ENCODE measurements around the gene MAP4K4. TPM values are rescaled to one million over a fixed set of nuclear protein-coding genes. Genes with fewer than 3 reads are reported as not detected.
"Not testable (repeated sequence)": the region's sequence is repeated elsewhere in the genome, so short reads cannot be mapped to it uniquely, and the experiment has no call there.

The MAP4K4 gene
- total RNA-seq, 1 donor from 2014 or later = 54.5 TPM

DNA sequence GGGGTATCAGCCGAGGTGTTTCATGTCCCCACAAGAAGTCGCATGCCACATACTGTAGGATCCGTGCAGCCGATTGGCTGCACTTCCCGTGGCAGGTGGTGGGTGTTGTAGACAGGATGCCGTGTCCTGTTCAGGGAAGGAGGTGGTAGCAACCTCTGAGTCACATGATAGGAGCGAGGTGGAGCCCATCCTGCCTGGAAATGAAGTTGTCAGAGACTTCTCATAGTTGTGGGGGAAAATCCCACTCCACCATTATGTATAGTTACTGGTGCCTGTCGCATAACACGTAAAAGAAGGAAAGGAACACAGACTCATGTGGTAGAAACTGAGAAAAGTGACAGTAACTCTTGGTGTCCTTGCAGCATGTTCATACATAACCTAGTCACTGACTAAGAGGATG, 202.9 kb downstream of the MAP4K4 start:
- Mint-ChIP-seq H3K4me1 (ENCODE audit: low read depth) (peaks cover 11% of the 10 kb centered on the region), H3K36me3 (ENCODE audit: low read depth) (peaks cover 13% of the 10 kb centered on the region), H3K27me3 (ENCODE audit: insufficient read depth) (no peaks in the 10 kb centered on the region), H3K4me3 (peak overlapping the region; percentile 40), H3K9me3 (peaks cover 34% of the 10 kb centered on the region), H3K27ac (no peak overlapping the region)
- DNase-seq (ENCODE audit: low spot score) = peak; percentile 9
- intact Hi-C loops (cut with micrococcal nuclease) = loop anchor here (1.0 to 5.0 kb wide), 4 partner anchors 16 to 99 kb away; no protein-coding TSS in a partner anchor

DNA sequence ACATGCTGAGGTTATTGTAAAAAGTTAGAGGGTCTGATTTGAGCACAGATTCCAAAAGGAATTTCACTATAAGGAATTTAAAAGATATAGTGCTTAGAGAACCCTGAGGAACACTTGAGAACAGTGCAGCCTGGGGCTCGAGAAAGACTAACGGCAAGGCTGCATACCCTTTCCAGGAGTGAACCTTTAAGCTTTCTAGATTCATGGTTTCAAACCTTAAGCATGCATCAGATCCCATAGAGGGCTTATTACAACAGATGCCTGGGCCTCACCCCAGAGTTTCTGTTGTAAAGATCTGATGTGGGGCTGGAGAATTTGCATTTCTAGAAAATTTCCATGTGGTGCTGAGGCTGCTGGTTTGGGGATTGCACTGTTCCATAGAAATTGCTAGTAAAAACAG, 203.7 kb downstream of the MAP4K4 start:
- intact Hi-C loops (cut with micrococcal nuclease) = loop anchor here (2.0 to 5.0 kb wide), 2 partner anchors 16 to 46 kb away; no protein-coding TSS in a partner anchor
- peaks cover 12% of the 10 kb centered on the region for H3K36me3 Mint-ChIP-seq (ENCODE audit: low read depth)
- H3K4me3 Mint-ChIP-seq = no peak overlapping the region
- H3K27me3 Mint-ChIP-seq (ENCODE audit: insufficient read depth) = no peaks in the 10 kb centered on the region
- no peak for DNase-seq (ENCODE audit: low spot score)
- peaks cover 11% of the 10 kb centered on the region for H3K4me1 Mint-ChIP-seq (ENCODE audit: low read depth)
- peaks cover 43% of the 10 kb centered on the region for H3K9me3 Mint-ChIP-seq
- no peak overlapping the region for H3K27ac Mint-ChIP-seq

DNA sequence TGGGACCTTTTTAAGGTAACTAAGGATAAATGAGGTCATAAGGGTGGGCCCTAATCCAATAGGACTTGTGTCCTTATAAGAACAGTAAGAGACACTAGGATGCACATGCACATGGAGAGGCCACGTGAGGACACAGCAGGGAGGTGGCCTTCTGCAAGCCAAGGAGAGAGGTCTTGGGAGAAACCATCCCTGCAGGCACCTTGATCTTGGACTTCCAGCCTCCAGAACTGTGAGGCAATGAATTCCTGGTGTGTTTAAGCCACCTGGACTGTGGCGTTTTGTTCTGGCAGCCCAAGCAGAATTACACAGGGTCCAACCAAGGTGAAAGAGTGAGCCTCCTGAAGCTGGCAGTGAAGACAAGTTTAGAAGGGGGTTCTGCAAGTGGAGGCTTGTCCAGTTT, 204.7 kb downstream of the MAP4K4 start:
- Mint-ChIP-seq H3K36me3 (ENCODE audit: low read depth) (peaks cover 9% of the 10 kb centered on the region), H3K27ac (no peak overlapping the region), H3K9me3 (peaks cover 44% of the 10 kb centered on the region), H3K4me3 (no peak overlapping the region), H3K4me1 (ENCODE audit: low read depth) (peaks cover 11% of the 10 kb centered on the region), H3K27me3 (ENCODE audit: insufficient read depth) (no peaks in the 10 kb centered on the region)
- intact Hi-C loops (cut with micrococcal nuclease) = loop anchor here (5.0 kb wide), 1 partner anchor 45 kb away; no protein-coding TSS in a partner anchor
- no peak for DNase-seq (ENCODE audit: low spot score)

DNA sequence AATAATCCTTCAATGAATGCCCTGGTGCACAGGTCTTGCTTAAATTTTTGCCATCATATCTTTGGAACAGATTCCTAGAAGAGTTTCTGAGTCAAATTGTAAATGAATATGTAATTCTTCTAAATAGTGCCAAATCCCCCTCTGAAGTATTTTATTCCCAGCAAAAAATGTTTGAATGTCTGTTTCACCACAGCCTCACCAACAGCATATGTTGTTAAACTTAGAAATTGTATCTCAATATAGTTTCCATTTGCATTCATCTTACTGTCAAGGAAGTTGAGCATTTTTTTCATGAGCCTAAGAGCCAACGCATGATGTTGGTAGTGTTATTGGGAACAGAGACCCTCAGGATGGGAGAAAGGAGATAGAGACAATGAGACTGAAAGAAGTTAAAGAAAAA, 207.4 kb downstream of the MAP4K4 start:
- no peak for DNase-seq (ENCODE audit: low spot score)
- Mint-ChIP-seq H3K27me3 (ENCODE audit: insufficient read depth) (no peaks in the 10 kb centered on the region), H3K36me3 (ENCODE audit: low read depth) (peaks cover 9% of the 10 kb centered on the region), H3K27ac (no peak overlapping the region), H3K9me3 (peaks cover 51% of the 10 kb centered on the region), H3K4me3 (no peak overlapping the region), H3K4me1 (ENCODE audit: low read depth) (peaks cover 8% of the 10 kb centered on the region)
- intact Hi-C loops (cut with micrococcal nuclease) = loop anchor here (5.0 kb wide), 1 partner anchor 42 kb away; no protein-coding TSS in a partner anchor

DNA sequence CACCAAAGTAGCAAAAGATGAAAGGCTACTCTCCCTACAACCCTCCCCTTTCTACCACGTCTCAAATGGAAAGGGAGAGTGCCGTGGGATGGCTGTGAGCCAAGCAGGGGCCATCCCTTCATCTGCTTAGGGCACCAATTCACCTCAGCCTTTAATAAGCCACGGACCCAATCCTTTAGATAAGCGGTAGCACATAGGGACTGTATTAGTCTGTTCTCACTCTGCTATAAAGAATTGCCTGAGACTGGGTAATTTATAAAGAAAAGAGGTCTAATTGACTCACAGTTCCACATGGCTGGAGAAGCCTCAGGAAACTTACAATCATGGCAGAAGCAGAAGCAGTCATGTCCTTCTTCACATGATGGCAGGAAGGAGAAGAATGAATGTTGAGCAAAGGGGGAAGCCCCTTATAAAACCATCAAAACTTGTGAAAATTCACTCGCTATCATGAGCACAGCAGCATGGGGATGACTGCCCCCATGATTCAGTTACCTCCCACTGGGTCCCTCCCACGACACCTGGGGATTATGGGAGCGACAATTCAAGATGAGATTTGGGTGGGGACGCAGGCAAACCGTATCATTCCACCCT, 208.3 kb downstream of the MAP4K4 start:
- no peak for DNase-seq (ENCODE audit: low spot score)
- H3K36me3 Mint-ChIP-seq (ENCODE audit: low read depth) = peaks cover 15% of the 10 kb centered on the region
- no peaks in the 10 kb centered on the region for H3K27me3 Mint-ChIP-seq (ENCODE audit: insufficient read depth)

DNA sequence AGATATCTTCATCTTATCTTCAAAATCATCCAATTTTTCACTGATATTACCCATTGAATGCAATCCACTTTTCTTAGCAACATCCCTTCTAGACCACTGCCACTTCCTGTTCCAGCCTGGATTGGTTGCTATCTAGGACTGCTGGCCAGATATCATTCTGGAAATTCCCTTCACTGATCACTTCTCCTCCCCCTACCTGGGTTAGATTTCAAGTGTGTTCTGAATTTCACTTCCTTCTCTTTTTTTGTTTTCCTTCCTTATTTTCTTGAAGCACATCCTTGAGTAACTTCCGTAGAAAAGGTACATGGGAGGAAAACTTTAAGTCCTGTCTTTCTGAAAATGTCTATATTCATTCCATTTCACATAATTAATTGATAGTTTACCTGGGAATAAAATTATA, 212.3 kb downstream of the MAP4K4 start:
- Mint-ChIP-seq H3K4me1 (ENCODE audit: low read depth) (no peaks in the 10 kb centered on the region), H3K9me3 (peaks cover 46% of the 10 kb centered on the region), H3K27me3 (ENCODE audit: insufficient read depth) (no peaks in the 10 kb centered on the region), H3K4me3 (no peak overlapping the region), H3K36me3 (ENCODE audit: low read depth) (peaks cover 9% of the 10 kb centered on the region), H3K27ac (no peak overlapping the region)
- intact Hi-C loops (cut with micrococcal nuclease) = no loop called here
- no peak for DNase-seq (ENCODE audit: low spot score)

More for the DNA sequence above, 208.3 kb downstream of the MAP4K4 start:
- Mint-ChIP-seq H3K4me1 (ENCODE audit: low read depth) (no peaks in the 10 kb centered on the region), H3K9me3 (peaks cover 55% of the 10 kb centered on the region), H3K4me3 (no peak overlapping the region), H3K27ac (no peak overlapping the region)
- intact Hi-C loops (cut with micrococcal nuclease) = no loop called here

DNA sequence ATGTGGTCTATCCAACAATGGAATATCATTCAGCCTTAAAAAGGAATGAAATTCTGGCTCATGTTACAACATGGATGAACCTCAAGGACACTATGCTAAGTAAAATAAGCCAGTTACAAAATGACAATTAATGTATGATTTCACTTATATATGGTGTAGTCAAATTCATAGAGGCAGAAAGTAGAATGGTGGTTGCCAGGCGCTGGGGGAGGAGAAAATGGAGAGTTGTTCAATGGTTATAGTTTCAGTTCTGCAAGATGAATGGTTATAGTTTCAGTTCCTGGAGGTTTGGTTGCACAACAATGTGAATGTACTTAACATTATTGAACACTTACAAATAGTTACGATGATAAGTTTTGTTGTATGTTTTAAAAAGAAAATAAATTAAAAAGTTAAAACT, 215.0 kb downstream of the MAP4K4 start:
- Mint-ChIP-seq H3K27ac (no peak overlapping the region), H3K4me1 (ENCODE audit: low read depth) (no peaks in the 10 kb centered on the region), H3K36me3 (ENCODE audit: low read depth) (peaks cover 6% of the 10 kb centered on the region), H3K27me3 (ENCODE audit: insufficient read depth) (no peaks in the 10 kb centered on the region), H3K9me3 (peaks cover 31% of the 10 kb centered on the region), H3K4me3 (no peak overlapping the region)
- intact Hi-C loops (cut with micrococcal nuclease) = no loop called here
- DNase-seq (ENCODE audit: low spot score) = no peak

DNA sequence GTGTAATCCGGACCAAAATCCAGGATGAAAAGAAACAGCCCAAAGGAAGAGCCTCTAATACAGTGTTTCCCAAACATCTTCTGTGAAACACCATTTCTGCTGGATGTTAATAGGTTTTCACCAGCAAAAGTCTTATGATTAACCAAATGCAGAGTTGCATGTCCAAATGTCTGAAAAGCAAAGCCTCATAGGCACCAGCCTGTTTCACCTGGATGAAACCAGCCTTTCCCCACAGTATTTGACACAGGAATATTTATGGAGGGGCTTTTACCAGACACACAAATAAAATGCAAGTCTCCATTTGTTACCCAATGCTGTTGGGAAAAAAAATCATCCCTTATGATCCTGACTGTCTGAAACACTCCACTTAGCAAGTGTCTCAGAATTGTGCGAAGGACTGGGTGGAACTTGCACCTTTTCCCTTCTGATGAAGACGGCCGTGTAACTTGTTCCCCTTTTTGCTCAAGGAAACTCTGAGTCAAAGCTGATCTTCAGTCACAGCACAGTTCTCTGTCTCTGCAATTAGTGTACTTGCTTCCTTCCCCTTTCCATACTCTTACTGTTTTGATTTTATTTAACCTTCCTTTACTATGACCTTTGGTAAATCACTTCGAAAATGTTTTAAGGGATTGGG, 223.9 kb downstream of the MAP4K4 start:
- no peak for DNase-seq (ENCODE audit: low spot score)
- H3K9me3 Mint-ChIP-seq = peaks cover 25% of the 10 kb centered on the region
- no peaks in the 10 kb centered on the region for H3K36me3 Mint-ChIP-seq (ENCODE audit: low read depth)
- intact Hi-C loops (cut with micrococcal nuclease) = no loop called here
- H3K27ac Mint-ChIP-seq = no peak overlapping the region
- H3K27me3 Mint-ChIP-seq (ENCODE audit: insufficient read depth) = no peaks in the 10 kb centered on the region
- H3K4me3 Mint-ChIP-seq = no peak overlapping the region
- no peaks in the 10 kb centered on the region for H3K4me1 Mint-ChIP-seq (ENCODE audit: low read depth)

DNA sequence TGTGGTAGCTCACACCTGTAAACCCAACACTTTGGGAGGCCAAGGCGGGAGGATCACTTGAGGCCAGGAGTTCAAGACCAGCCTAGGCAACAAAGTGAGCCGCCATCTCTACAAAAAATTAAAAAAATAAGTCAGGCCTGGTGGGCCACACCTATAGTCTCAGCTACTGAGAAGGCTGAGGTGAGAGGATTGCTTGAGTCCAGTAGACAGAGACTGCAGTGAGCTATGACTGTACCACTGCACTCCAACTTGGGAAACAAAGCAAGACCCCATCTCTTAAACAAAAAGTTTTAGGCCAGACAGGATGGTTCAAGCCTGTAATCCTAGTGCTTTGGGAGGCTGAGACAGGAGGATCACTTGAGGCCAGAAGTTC, 224.4 kb downstream of the MAP4K4 start:
- DNase-seq (ENCODE audit: low spot score) = no peak
- peaks cover 30% of the 10 kb centered on the region for H3K9me3 Mint-ChIP-seq
- no peak overlapping the region for H3K27ac Mint-ChIP-seq
- no peaks in the 10 kb centered on the region for H3K27me3 Mint-ChIP-seq (ENCODE audit: insufficient read depth)
- intact Hi-C loops (cut with micrococcal nuclease) = no loop called here
- no peaks in the 10 kb centered on the region for H3K36me3 Mint-ChIP-seq (ENCODE audit: low read depth)
- no peak overlapping the region for H3K4me3 Mint-ChIP-seq
- no peaks in the 10 kb centered on the region for H3K4me1 Mint-ChIP-seq (ENCODE audit: low read depth)

DNA sequence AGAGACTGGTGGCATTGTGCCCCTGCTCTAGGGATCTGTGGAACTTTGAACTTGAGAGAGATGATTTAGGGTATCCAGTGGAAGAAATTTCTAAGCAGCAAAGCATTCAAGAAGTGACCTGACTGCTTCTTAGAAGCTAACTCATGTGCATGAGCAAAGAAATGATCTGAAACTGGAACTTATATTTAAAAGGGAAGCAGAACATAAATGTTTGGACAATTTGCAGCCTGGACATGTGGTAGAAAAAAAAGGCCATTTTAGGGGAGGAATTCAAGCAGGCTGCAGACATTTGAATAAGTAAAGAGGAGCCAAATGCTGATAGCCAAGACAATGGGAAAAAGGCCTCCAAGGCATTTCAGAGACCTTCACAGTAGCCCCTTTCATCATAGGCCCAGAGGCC, 226.8 kb downstream of the MAP4K4 start:
- peaks cover 40% of the 10 kb centered on the region for H3K9me3 Mint-ChIP-seq
- H3K27me3 Mint-ChIP-seq (ENCODE audit: insufficient read depth); H3K27ac Mint-ChIP-seq; H3K4me3 Mint-ChIP-seq; H3K36me3 Mint-ChIP-seq (ENCODE audit: low read depth); DNase-seq (ENCODE audit: low spot score); intact Hi-C loops (cut with micrococcal nuclease); H3K4me1 Mint-ChIP-seq (ENCODE audit: low read depth): not testable (repeated sequence)

DNA sequence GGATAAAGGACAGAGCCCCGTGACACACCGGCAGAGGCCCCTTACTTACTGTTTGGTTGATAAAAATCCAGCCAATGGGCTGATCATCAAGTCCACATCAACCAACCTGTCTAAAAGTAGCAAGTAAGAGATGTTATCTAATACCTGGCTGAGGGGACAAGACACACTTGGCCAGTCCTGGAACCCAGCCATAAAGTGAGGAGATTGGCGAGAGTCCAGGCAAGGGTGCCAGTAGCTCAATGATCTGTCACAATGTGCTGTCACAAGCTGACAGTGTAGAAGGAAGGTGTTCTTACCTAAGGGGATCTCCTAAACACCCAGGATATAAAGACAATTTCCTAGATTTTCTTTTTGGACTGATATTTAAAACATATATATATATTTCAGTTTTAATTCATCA, 232.5 kb downstream of the MAP4K4 start:
- H3K4me3 Mint-ChIP-seq = no peak overlapping the region
- intact Hi-C loops (cut with micrococcal nuclease) = loop anchor here (1.0 kb wide), 1 partner anchor 30 kb away; no protein-coding TSS in a partner anchor
- H3K4me1 Mint-ChIP-seq (ENCODE audit: low read depth) = peaks cover 7% of the 10 kb centered on the region
- no peak overlapping the region for H3K27ac Mint-ChIP-seq
- no peak for DNase-seq (ENCODE audit: low spot score)
- H3K9me3 Mint-ChIP-seq = peaks cover 30% of the 10 kb centered on the region
- H3K27me3 Mint-ChIP-seq (ENCODE audit: insufficient read depth) = no peaks in the 10 kb centered on the region
- no peaks in the 10 kb centered on the region for H3K36me3 Mint-ChIP-seq (ENCODE audit: low read depth)

DNA sequence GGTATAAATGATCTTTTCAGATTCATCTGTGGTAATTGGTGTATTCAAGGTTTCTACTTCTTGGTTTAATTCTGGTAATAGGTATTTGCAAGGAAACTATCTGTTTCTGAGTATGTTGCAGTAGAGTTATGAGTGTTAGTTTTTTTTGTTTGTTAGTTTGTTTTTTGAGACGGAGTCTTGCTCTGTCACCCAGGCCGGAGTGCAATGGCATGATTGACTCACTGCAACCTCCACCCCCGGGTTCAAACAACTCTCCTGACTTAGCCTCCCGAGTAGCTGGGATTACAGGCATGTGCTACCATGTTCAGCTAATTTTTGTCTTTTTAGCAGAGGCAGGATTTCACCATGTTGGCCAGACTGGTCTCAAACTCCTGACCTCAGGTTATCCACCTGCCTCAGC, 233.3 kb downstream of the MAP4K4 start:
- intact Hi-C loops (cut with micrococcal nuclease) = loop anchor here (1.0 kb wide), 1 partner anchor 31 kb away; no protein-coding TSS in a partner anchor
- peaks cover 7% of the 10 kb centered on the region for H3K4me1 Mint-ChIP-seq (ENCODE audit: low read depth)
- H3K4me3 Mint-ChIP-seq = no peak overlapping the region
- H3K36me3 Mint-ChIP-seq (ENCODE audit: low read depth) = no peaks in the 10 kb centered on the region
- H3K27me3 Mint-ChIP-seq (ENCODE audit: insufficient read depth) = no peaks in the 10 kb centered on the region
- peak overlapping the region; percentile 20 for H3K27ac Mint-ChIP-seq
- no peak for DNase-seq (ENCODE audit: low spot score)
- peaks cover 23% of the 10 kb centered on the region for H3K9me3 Mint-ChIP-seq

DNA sequence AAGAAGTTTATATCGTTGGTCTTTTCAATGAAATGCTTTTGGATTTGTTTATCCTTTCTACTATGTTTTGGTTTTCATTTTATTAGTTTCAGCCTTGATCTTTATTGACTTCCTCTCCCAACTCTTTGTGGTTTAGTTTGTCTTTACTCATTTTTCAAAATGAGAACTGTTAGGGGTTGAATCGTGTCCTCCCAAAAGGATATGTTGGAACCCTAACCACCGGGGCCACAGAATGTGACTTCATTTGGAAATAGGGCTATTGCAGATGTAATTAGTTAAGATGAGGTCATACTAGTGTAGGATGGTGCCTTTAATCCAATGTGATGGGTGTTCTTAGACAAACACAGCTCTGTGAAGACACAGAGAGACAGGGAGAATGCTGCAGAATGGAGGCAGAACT, 233.9 kb downstream of the MAP4K4 start:
- Mint-ChIP-seq H3K27ac (no peak overlapping the region), H3K4me3 (no peak overlapping the region), H3K9me3 (peaks cover 18% of the 10 kb centered on the region), H3K36me3 (ENCODE audit: low read depth) (no peaks in the 10 kb centered on the region), H3K27me3 (ENCODE audit: insufficient read depth) (no peaks in the 10 kb centered on the region), H3K4me1 (ENCODE audit: low read depth) (peaks cover 7% of the 10 kb centered on the region)
- intact Hi-C loops (cut with micrococcal nuclease) = no loop called here
- no peak for DNase-seq (ENCODE audit: low spot score)
